ENCODE data around the gene NEGR1.

GRCh38 chr1:71364236-71364635 lies 918.1 kb downstream of the NEGR1 start:
- TF ChIP-seq CTCF (conservative IDR thresholded peaks at IDR 0.05; ENCODE audit: low read length) (no peak), EZH2phosphoT487 (IDR thresholded peaks at IDR 0.05; ENCODE audit: borderline replicate concordance, low read depth, low read length) (no peak)

Measured in OCI-LY7 (cell line).